Measurements from ENCODE around the gene TFF3.

GRCh38 chr21:42350927-42351426, 35.8 kb upstream of the TFF3 start, which contains the start of gene TFF2:
- no peak for TF ChIP-seq SIN3A (IDR thresholded peaks at IDR 0.05; ENCODE audit: borderline replicate concordance, insufficient read depth, low read length)
- no peak for TF ChIP-seq FOXP2 (optimal IDR thresholded peaks at IDR 0.05; ENCODE audit: borderline replicate concordance, extremely low read depth, extremely low read length, insufficient read depth)

Measured in PFSK-1 (cell line).